Measurements from ENCODE around the gene JOSD1.

JOSD1 gene

DNA sequence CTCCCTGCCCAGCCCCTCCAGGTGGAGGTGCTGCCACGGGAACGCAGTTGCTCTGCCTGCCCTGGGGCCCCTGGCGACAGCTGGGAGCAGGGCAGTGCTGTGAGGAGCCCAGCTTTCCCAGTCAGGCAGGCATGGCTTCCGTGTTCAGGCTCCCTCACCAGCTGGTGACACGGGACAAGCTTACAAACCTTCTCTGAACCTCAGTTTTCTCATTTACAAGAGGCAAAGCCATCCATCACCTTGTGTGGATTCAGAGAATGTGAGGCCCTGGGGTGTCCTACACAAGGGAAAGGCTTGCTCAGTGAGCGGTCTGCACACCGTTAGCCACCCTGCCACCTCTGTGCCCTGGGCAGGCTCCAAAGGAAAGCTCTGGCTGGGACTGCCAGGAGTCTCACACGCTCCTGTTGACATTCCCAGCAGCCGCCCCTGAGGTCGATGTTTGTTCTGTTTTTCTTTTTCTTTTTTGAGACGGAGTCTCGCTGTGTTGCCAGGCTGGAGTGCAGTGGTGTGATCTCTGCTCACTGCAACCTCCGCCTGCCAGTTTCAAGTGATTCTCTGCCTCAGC, 31.6 kb upstream of the JOSD1 start:
- DNase-seq = no peak

DNA sequence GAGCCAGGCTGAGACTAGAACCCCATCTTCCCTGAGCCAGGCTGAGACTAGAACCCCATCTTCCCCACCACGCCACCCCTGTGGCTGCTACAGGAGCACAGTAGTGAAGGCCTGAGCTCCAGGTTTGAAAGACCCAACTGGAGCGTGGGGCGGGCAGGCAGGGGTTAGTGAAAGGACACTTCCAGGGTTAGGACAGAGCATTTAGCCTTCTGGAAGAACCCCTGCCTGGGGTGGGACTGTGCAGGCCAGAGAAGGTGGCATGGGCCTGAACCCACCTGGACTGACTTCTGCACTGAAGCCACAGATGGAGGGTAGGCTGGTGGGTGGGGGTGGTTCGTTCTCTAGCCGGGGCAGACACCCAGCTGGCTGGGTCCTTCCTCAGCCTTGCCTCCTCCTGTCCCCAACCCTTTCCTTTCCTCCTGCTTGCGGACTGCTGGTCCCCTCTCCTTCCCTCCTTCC, 31.0 kb upstream of the JOSD1 start:
- DNase-seq = no peak

- no peak for DNase-seq
Measured at GRCh38 chr22:38730411-38730871, 29.7 kb upstream of the JOSD1 start.

- DNase-seq = no peak
Measured at GRCh38 chr22:38729946-38730345, 29.2 kb upstream of the JOSD1 start.

GRCh38 chr22:38728871-38729796, 28.4 kb upstream of the JOSD1 start:
- DNase-seq = no peak

- DNase-seq = no peak
Measured at GRCh38 chr22:38727530-38728451, 27.0 kb upstream of the JOSD1 start.

GRCh38 chr22:38727123-38727522, 26.4 kb upstream of the JOSD1 start:
- no peak for DNase-seq

- DNase-seq = no peak
Measured at GRCh38 chr22:38725900-38726655, 25.3 kb upstream of the JOSD1 start.

DNA sequence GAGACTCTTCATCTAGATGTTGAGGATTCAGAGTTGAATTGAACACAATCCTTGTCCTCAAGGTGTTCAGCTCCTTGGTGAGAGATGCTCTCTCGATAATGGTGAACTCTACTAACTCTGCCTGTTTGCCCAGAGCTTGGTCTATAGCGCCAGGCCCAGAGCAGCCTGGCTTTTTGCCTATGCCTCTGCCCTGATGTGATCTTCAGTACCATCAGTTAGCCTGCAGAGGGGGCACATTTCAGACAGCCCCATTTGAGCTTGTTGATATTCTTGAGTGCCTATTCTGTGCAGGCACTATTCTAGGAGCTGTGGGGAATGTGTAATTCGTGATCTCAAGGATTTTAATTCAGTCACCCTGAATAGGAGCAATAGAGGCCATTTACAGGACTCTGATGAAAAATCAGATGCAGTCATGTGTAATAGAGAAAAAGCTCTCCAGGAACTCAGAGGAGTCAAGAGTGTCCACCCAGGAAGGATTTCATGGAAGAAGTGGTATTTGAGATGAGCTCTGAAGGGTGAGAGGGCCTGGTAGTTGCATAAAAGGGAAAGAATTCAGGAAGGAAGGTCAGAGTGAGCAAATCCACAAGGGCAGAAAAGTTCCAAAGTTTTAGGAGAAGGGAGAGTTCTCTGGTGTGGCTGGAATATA, 24.3 kb upstream of the JOSD1 start:
- DNase-seq = no peak

DNA sequence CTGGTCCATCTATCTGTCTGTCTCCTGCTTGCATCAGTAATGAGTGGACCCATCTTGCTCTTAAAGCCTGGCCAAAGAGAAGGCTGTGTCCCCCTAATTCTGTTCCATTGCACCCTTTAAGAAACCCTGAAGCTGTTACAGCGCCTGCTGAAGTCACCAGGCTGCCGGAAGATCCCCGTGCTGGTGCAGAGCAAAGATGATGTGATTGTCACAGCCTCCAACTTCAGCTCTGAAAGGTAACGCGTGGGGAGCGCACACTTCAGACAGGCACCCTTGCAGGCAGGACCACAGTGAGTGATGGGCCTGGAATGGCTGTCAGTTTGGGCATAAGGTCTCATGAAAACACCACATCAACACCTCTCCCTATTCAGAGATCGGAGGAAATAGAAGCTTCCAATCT, 23.4 kb upstream of the JOSD1 start:
- no peak for DNase-seq

GRCh38 chr22:38721551-38721950, 20.8 kb upstream of the JOSD1 start:
- no peak for DNase-seq

DNA sequence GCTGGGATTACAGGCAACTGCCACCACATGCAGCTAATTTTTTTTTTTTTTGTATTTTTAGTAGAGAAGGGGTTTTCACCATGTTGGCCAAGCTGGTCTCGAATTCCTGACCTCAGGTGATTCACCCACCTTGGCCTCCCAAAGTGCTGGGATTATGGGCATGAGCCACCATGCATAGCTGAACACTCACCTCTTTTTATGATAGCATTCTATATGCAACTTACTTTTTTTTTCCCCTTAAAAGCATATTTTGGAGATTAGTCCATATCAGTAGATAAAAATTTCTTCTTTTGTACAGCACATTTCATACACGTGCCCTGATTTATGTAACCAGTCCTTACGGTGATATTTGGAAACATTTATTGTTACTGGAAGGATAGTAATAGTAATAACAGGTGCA, 19.6 kb upstream of the JOSD1 start:
- no peak for DNase-seq

DNA sequence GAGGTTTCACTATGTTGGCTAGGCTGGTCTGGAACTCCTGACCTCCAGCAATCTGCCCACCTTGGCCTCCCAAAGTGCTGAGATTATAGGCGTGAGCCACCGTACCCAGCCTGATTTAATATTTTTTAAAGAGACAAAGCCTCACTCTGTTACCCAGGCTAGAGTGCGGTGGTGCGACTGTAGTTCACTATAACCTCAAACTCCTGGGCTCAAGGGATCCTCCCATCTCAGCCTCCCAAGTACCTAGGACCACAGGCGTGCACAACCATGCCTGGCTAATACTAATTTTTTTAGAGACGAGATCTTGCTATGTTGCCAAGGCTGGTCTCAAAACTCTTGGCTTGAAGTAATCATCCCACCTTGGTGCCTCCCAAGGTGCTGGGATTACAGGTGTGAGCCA, 18.5 kb upstream of the JOSD1 start:
- no peak for DNase-seq

DNA sequence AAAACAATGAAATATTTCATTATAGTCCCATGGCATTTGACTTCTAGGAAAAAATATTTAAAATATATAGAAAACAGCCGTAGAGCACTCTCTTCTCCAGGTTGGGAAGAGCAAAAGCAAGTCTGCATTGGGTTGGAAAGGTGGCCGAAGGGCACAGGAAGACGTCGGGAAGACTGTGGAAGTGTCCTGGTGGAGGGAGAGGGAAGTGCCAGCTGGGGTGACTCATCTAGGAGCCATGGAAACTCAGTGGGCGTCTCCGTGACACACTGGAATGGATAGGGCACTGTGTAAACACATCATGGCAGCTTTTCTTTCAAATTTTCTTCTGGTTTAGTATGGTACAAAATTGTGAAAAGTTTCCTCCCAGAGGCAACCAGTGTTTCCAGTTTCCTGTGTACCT, 17.7 kb upstream of the JOSD1 start:
- no peak for DNase-seq

- DNase-seq = no peak
Measured at GRCh38 chr22:38717244-38717643, 16.5 kb upstream of the JOSD1 start.

DNA sequence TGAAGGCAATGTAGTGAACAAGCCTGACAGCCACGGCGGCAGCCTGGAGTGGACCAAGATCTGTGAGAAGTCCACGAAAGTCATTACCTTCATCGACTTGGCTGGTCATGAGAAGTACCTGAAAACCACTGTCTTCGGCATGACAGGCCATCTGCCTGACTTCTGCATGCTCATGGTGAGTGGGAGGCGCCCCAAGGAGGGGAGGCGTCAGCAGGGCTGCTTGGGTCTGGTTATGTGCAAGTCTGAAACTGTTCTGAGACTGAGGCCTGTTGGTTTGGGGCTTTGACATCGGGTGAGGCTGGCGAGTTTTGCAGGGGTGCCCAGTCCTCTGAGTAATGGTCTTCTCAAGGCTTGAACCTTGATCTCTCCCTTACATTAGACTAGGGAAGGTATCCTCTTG, 16.1 kb upstream of the JOSD1 start:
- DNase-seq = no peak

DNA sequence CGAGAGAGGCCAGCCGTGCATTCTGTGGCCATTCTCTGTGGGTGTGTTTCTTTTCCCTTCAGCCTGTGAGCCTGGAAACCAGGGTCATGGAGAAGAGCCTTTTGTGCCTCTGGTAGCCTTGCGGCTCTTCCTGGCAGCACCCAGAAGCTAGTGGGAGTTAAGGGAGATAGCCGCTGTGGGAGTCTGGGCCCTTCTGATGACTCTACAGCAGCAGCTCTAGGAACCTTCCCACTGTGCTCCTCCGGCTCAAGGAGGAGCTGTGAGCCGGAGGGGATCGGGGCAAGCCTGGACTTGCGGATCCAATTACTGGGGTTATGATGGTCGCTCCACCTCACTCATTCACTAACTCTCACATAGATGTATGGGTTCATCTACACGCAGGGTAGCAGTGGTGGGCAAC, 15.5 kb upstream of the JOSD1 start:
- no peak for DNase-seq

GRCh38 chr22:38715852-38716251, 15.1 kb upstream of the JOSD1 start:
- DNase-seq = no peak

- DNase-seq = no peak
Measured at GRCh38 chr22:38715176-38715764, 14.5 kb upstream of the JOSD1 start.

DNA sequence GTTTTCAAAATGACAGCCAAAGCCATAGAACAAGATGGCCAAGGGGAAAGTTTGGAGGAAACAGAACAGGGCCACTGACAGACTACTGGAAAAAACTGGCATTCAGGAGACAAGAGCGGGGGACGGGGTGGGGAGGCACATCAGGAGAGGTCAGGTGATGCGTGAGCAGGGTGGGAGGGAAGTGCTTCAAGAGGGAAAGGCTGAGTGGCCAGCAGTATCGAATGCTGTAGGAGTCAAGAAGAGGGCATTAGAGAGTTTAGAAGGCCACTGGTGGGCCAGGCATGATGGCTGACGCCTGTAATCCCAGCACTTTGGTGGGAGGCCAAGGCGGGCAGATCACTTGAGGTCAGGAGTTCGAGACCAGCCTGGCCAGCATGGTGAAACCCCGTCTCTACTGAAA, 13.2 kb upstream of the JOSD1 start:
- DNase-seq = no peak

DNA sequence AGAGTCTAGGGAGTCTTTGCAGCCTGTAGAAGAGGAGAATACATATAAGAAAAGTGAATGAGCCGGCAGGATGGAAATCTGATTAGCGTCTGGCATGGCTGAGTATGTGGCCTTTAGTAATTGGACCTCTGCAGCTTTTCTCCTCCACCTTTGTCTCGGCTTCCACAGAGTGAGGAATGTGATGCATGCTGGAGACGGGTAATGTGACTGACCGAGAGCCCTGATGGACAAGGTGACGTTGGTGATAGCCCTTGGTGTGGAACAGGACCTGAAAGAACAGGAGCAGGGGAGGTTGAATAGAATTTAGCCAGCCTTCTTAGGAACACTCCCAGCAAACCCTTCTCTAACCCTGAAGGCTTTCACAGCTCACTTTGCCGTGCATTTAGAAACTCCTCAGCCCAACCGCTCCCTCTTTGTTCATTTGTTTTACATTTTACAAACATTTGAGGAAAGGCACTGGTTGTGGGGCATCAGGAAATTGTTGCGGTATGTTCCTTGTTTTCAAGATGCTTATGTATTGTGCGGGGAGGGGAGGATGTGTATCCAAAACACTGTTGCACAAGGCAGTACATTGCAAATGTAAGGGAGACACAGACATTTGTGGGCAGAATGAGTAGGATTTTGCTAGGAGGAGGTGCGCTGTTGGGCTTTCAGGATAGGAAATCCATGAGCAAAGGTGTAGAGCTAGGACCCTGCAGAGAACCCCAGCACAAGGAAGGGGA, 11.9 kb upstream of the JOSD1 start:
- no peak for DNase-seq
